NCI-H1694 treated with DMSO at 0.1 percent for 48 hours (cell line): Measurements from ENCODE around the gene PITHD1.
"Not testable (repeated sequence)": the region's sequence is repeated elsewhere in the genome, so short reads cannot be mapped to it uniquely, and the experiment has no call there.

ENCODE experiments used
- DNase-seq: peaks from one replicate; lab custom pipeline; 2025; lab: John Stamatoyannopoulos, UW

PITHD1 gene

GRCh38 chr1:23774174-23774880 lies 3.9 kb upstream of the PITHD1 start:
- no peak for DNase-seq

- no peak for DNase-seq
These were observed 2.0 kb upstream of the PITHD1 start for GRCh38 chr1:23776217-23776616.

GRCh38 chr1:23779826-23780371 lies 1.7 kb downstream of the PITHD1 start:
- DNase-seq: no peak

- DNase-seq: not testable (repeated sequence)
These were observed 4.9 kb downstream of the PITHD1 start for GRCh38 chr1:23783141-23783540.

- DNase-seq: no peak
These were observed 6.6 kb downstream of the PITHD1 start for GRCh38 chr1:23784846-23785245.

- no peak for DNase-seq
These were observed 9.5 kb downstream of the PITHD1 start for GRCh38 chr1:23787701-23788100.

- no peak for DNase-seq
These were observed 10.5 kb downstream of the PITHD1 start for GRCh38 chr1:23788695-23789094.

- peak; percentile 53 for DNase-seq
These were observed 12.7 kb downstream of the PITHD1 start, which contains the start of gene LYPLA2 for GRCh38 chr1:23790696-23791515. LYPLA2 (plus strand) TSS chr1:23791145; CDS start chr1:23792683, 1,538 bp downstream.

GRCh38 chr1:23791516-23792047 lies 13.4 kb downstream of the PITHD1 start:
- DNase-seq: no peak

GRCh38 chr1:23792151-23792945 lies 14.1 kb downstream of the PITHD1 start:
- no peak for DNase-seq

- DNase-seq: no peak
These were observed 15.0 kb downstream of the PITHD1 start for GRCh38 chr1:23793018-23793781.

GRCh38 chr1:23793861-23794731 lies 15.9 kb downstream of the PITHD1 start:
- DNase-seq: no peak

GRCh38 chr1:23794732-23795182 lies 16.5 kb downstream of the PITHD1 start:
- not testable (repeated sequence) for DNase-seq

GRCh38 chr1:23795676-23796465 lies 17.7 kb downstream of the PITHD1 start:
- no peak for DNase-seq

- no peak for DNase-seq
These were observed 18.5 kb downstream of the PITHD1 start for GRCh38 chr1:23796466-23797271.

- DNase-seq: no peak
These were observed 19.5 kb downstream of the PITHD1 start for GRCh38 chr1:23797478-23798448.

- no peak for DNase-seq
These were observed 20.5 kb downstream of the PITHD1 start for GRCh38 chr1:23798662-23799142.
